Kidney (tissue), 14 donors: ENCODE results near the gene ERAP2. TPM values are rescaled to one million over a fixed set of nuclear protein-coding genes. Genes with fewer than 3 reads are reported as not detected.
"Not testable (repeated sequence)": the region's sequence is repeated elsewhere in the genome, so short reads cannot be mapped to it uniquely, and the experiment has no call there.

Experiments used
- DNase-seq, 5 donors: peaks; one replicate each; pipeline ENCODE4 v3.0.0-alpha.2; 2013 to 2020
- FAIRE-seq: peaks from 2 replicates; lab custom pipeline; 2012; peaks lifted over from hg19 to GRCh38; lab: Jason Lieb, UNC
- H3K27ac ChIP-seq, 2 donors: one replicate each; pipeline ENCODE4 v1.7.0; 2013; ENCODE audit warnings: low read depth in 2 of 2, low read length in 2 of 2, inconsistent platforms in 1 of 2
- H3K27me3 ChIP-seq: one replicate; pipeline ENCODE4 v1.7.1; 2013; ENCODE audit warnings: low read length, inconsistent platforms; ENCODE audit not compliant: control insufficient read depth, insufficient read depth
- H3K36me3 ChIP-seq, 3 donors: one replicate each; pipeline versions ENCODE4 v1.7.0 to v1.7.1; 2013; ENCODE audit warnings: low read length in 3 of 3, control low read depth in 1 of 3, inconsistent platforms in 1 of 3; ENCODE audit not compliant: insufficient read depth in 3 of 3, control insufficient read depth in 2 of 3
- H3K4me1 ChIP-seq, 3 donors: one replicate each; pipeline versions ENCODE4 v1.7.0 to v1.7.1; 2013; ENCODE audit warnings: low read length in 3 of 3, inconsistent platforms in 1 of 3, low read depth in 1 of 3; ENCODE audit not compliant: control insufficient read depth in 2 of 3, insufficient read depth in 2 of 3
- H3K4me3 ChIP-seq, 3 donors: one replicate each; pipeline versions ENCODE4 v1.7.0 to v1.8.1; 2013; ENCODE audit warnings: low read length in 3 of 3, control low read depth in 1 of 3, inconsistent platforms in 1 of 3
- H3K9ac ChIP-seq, 3 donors: one replicate each; pipeline versions ENCODE4 v1.7.0 to v1.7.1; 2013; ENCODE audit warnings: low read length in 3 of 3, control low read depth in 1 of 3, inconsistent platforms in 1 of 3
- H3K9me3 ChIP-seq, 3 donors: one replicate each; pipeline versions ENCODE4 v1.7.0 to v1.7.1; 2013; ENCODE audit warnings: low read length in 3 of 3, control low read depth in 1 of 3, inconsistent platforms in 1 of 3; ENCODE audit not compliant: control insufficient read depth in 2 of 3, insufficient read depth in 1 of 3
- intact Hi-C: fragments of 100-400 bp; cut with DNase I; formaldehyde crosslinking; loops from one replicate; pipeline ENCODE4 v1.11.1; 2022
- polyA plus RNA-seq: library from polyadenylated mRNA; stranded (reverse); fragments of 350-450 nt; fragmentation: Illumina TruSeq; extraction: RNeasy Lipid Tissue Mini Kit (QIAGEN cat#74804); gene quantifications from one replicate; pipeline ENCODE4 v1.2.3, GENCODE V29; 2014; ENCODE audit warnings: low read depth, low replicate concordance; ENCODE audit not compliant: insufficient read depth
- total RNA-seq: library from RNA; stranded (reverse); fragmentation: NEBNext Ultra II Directional; extraction: Animal tissue kit (Norgen Biotek cat#: 25700); gene quantifications from one replicate; pipeline ENCODE4 v1.2.1, GENCODE V29; 2021
- TF ChIP-seq, protein P1 (sequence below): IDR thresholded peaks from 3 replicates; pipeline ENCODE4 v1.5.1; 2012; ENCODE audit warnings: mild to moderate bottlenecking, moderate library complexity, borderline replicate concordance; ENCODE audit not compliant: insufficient read depth; ENCODE audit errors: extremely low read depth
- donor health status: control.
- donor health status: control.
- donor health status: control.
- donor health status: control.
- donor health status: control.
- donor health status: DM: yes; HTN: yes; CAD: no.
- donor health status: Normal renal cell carcinoma (clear cell type).

Gene ERAP2
- total and polyA plus RNA-seq, 2 donors from 2014 or later = 8.2 to 13.8 TPM

DNA sequence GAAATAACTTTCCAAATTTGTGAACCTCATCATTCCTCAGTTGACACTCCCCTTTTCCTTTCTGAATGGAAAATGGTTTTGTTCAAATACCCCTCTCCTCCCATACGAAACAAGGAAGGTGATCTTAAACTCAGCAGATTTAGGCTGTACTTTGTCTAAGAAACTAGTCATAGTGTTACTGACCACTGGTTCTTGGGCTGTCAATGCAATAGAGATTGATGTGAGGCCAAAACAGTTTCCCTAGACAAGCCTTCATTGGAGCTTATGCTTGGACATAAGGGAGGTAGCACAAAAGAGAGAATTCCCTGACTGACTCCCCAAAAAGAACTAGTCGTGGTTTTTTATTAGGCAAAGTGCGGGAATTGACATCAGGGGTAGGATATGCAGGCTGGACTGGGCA lies 54.3 kb downstream of the ERAP2 start:
- H3K9ac ChIP-seq = no peak overlapping the region
- H3K4me1 ChIP-seq = peaks cover 0 to 11% (median 10%) of the 10 kb centered on the region in 3 donors
- no peak overlapping the region for H3K4me3 ChIP-seq
- no peaks in the 10 kb centered on the region for H3K9me3 ChIP-seq
- H3K27me3 ChIP-seq = no peaks in the 10 kb centered on the region
- TF ChIP-seq, protein P1, sequence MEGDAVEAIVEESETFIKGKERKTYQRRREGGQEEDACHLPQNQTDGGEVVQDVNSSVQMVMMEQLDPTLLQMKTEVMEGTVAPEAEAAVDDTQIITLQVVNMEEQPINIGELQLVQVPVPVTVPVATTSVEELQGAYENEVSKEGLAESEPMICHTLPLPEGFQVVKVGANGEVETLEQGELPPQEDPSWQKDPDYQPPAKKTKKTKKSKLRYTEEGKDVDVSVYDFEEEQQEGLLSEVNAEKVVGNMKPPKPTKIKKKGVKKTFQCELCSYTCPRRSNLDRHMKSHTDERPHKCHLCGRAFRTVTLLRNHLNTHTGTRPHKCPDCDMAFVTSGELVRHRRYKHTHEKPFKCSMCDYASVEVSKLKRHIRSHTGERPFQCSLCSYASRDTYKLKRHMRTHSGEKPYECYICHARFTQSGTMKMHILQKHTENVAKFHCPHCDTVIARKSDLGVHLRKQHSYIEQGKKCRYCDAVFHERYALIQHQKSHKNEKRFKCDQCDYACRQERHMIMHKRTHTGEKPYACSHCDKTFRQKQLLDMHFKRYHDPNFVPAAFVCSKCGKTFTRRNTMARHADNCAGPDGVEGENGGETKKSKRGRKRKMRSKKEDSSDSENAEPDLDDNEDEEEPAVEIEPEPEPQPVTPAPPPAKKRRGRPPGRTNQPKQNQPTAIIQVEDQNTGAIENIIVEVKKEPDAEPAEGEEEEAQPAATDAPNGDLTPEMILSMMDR = no peak
- DNase-seq (no peak), FAIRE-seq (no peak)
- intact Hi-C loops = no loop called here
- H3K36me3 ChIP-seq = no peaks in the 10 kb centered on the region
- H3K27ac ChIP-seq = no peak overlapping the region

GRCh38 chr5:96931037-96931436 lies 54.7 kb downstream of the ERAP2 start:
- H3K4me1 ChIP-seq = peaks cover 0 to 11% (median 10%) of the 10 kb centered on the region in 3 donors
- H3K9me3 ChIP-seq, H3K9ac ChIP-seq, H3K36me3 ChIP-seq, H3K27me3 ChIP-seq, DNase-seq, H3K4me3 ChIP-seq, intact Hi-C loops, FAIRE-seq, H3K27ac ChIP-seq: not testable (repeated sequence)

DNA sequence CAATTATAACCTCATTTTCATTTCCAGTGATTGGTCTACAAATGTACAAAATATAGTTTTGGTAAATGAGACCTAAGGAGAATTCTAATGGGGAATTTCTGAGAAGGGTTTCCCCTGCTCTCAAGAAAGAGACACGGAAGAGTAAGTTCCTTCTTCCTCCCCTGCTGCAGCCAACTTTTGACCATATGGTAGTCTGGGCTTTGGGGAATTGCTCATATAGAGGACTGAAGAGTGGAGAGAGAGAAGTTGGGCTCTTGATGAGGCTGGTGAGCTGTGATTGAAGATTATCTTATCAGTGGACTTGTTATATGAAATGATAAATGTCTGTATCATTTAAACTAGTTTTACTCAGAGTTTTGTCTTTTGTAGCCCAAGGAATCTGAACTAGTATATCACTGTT lies 55.3 kb downstream of the ERAP2 start:
- no peak overlapping the region for H3K4me3 ChIP-seq
- intact Hi-C loops = no loop called here
- H3K27me3 ChIP-seq = no peaks in the 10 kb centered on the region
- TF ChIP-seq, protein P1 = no peak
- no peaks in the 10 kb centered on the region for H3K36me3 ChIP-seq
- no peak for FAIRE-seq
- no peaks in the 10 kb centered on the region for H3K9me3 ChIP-seq
- no peak overlapping the region for H3K9ac ChIP-seq
- no peak for DNase-seq
- H3K4me1 ChIP-seq = peaks cover 0 to 11% (median 10%) of the 10 kb centered on the region in 3 donors
- no peak overlapping the region for H3K27ac ChIP-seq

- H3K36me3 ChIP-seq = no peaks in the 10 kb centered on the region
- H3K4me1 ChIP-seq = peaks cover 2 to 11% (median 10%) of the 10 kb centered on the region in 3 donors
- TF ChIP-seq, protein P1 = no peak
- H3K9ac ChIP-seq = no peak overlapping the region
- no peaks in the 10 kb centered on the region for H3K27me3 ChIP-seq
- no peaks in the 10 kb centered on the region for H3K9me3 ChIP-seq
- FAIRE-seq = no peak
- no peak overlapping the region for H3K27ac ChIP-seq
- H3K4me3 ChIP-seq = no peak overlapping the region
- no peak for DNase-seq
- intact Hi-C loops = no loop called here
These were observed 55.7 kb downstream of the ERAP2 start for GRCh38 chr5:96932026-96932425.
